Left lobe of liver (tissue), 2 donors: Measurements from ENCODE around the gene RPL12. TPM values are rescaled to one million over a fixed set of nuclear protein-coding genes. Genes with fewer than 3 reads are reported as not detected.
"Not testable (repeated sequence)": the region's sequence is repeated elsewhere in the genome, so short reads cannot be mapped to it uniquely, and the experiment has no call there.

Source experiments
- ATAC-seq: fragments of 200-7000 bp; cut with Tn5 transposase; one replicate; pipeline ENCODE4 v1.9.1; 2020; ENCODE audit warnings: mild to moderate bottlenecking, moderate library complexity
- DNase-seq: peaks from one replicate; pipeline ENCODE4 v3.0.0-alpha.2; 2020; ENCODE audit warnings: low spot score
- total RNA-seq: library from RNA; stranded (reverse); gene quantifications from one replicate; pipeline ENCODE4 v1.2.1, GENCODE V29; 2021
- donor health status: DM: no; HTN: no; CAD: no; lungs with moderate emphysema.
- donor health status: DM: no; HTN: yes; CAD: no.

Gene RPL12
- total RNA-seq, 1 donor from 2014 or later: 307 TPM

GRCh38 chr9:127470662-127471061 is 19.5 kb upstream of the RPL12 start:
- DNase-seq (no peak), ATAC-seq (no peak)

DNA sequence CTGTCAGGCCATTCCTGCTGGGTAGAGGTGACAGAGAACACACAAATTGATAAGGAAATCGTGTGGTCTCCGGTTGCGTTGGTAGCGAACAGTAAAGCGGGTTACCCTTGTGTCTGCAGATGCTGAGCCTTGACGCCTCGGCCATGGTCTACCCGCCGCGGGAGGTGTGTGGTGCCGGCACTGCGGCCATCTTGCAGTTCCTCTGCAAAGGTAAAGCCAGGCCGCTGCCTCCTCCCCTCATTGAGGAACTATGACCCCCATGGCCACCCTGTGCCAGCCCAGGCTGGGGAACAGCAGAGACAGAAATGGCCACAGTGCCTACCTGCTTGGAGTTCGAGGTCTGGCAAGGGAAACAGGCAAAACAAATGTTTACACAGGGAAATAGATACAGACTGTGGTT is 16.4 kb upstream of the RPL12 start:
- ATAC-seq: no peak
- no peak for DNase-seq

- DNase-seq, ATAC-seq: not testable (repeated sequence)
These were observed 15.3 kb upstream of the RPL12 start for GRCh38 chr9:127466407-127466917.

- no peak for DNase-seq
- ATAC-seq: no peak
These were observed 12.7 kb upstream of the RPL12 start for GRCh38 chr9:127463911-127464310.

- ATAC-seq: no peak
These were observed 12.2 kb upstream of the RPL12 start for GRCh38 chr9:127463382-127463781.

DNA sequence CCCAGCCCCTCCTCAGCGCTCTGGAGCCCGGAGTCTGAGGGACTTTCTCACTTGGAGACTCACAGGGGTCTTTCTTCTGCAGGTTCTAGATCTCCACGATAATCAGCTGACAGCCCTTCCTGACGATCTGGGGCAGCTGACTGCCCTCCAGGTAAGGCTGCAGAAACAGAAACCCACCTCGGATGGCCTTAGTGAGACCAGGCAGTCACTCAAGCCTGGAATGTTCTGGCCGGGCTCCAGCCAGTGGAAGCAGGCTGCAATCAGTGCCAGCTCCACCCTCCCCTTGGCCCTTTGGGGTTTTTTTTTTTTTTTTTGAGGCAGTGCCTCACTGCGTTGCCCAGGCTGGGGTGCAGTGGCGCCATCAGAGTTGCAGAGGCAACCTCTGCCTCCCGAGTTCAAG is 7.7 kb upstream of the RPL12 start:
- ATAC-seq: no peak
- DNase-seq: no peak

More at GRCh38 chr9:127463382-127463781, 12.2 kb upstream of the RPL12 start:
- no peak for DNase-seq

GRCh38 chr9:127457191-127457878 is 6.1 kb upstream of the RPL12 start:
- ATAC-seq: no peak
- no peak for DNase-seq

DNA sequence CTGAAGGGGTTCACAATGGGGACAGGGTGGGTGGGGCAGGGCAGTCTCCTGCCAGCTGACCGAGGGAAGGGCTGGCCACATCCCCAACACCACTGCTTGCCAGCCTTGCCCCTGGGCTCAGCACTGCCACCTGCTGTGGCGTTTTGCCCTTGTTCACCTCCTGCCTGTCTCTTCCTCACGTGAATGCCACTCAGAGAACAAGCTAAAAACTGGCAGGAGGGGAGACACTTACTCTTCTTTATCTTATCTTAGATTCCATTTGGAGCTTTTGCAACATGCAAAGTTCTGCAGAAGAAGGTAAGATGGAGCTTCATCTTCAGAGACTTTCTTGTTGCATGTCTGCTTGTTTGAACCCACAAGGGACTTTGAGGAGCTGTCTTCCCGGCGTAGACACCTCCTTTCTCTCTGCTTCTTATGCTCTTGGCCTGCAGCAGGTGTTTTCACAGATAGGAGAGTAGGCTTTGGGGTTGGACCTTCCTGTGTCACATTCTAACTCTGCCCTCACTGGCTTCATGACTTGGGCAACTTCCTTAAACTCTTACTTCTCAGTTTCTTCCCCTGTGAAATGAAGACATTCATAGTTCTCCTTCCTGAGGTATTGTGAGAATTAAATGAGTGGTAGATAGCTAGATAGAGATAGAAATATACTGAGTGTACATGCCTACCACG is 4.3 kb upstream of the RPL12 start:
- peak; percentile 69 for DNase-seq
- ATAC-seq: peak; percentile 50

DNA sequence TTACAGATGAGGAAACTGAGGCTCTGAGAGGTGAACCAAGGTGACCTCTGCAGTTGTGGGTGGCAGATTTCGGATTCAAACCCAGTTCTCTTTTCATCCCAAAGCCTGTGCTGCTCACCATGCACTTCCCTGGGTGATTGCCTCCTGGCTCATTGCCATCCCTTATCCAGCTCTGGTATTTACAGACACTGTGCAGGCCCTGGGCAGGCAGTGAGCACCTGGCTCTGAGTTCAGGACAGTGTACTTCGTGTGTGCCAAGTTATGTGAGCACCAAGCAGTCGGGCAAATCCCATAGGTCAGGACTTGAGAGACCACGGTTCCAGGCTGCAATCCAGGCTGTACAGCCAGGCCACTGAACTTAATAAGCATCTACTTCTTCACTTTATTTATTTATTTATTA is 1.5 kb upstream of the RPL12 start:
- DNase-seq: peak; percentile 96
- ATAC-seq: peak; percentile 60

- DNase-seq (peak; percentile 58), ATAC-seq (peak; percentile 32)
These were observed 851 bp upstream of the RPL12 start for GRCh38 chr9:127451858-127452656.

DNA sequence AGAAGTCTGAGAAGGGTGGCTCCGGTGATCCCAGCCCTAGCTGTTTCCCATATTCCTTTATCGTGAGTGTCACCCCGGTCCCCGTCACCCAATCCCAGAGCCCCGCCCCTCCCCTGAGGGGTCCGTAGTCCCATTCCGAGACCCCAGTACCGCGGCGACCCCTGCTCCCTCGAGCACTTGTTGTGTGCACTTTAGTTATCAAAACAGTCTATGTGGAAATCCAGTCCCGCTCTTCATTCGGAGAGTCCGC is 327 bp upstream of the RPL12 start:
- no peak for DNase-seq
- ATAC-seq: no peak

DNA sequence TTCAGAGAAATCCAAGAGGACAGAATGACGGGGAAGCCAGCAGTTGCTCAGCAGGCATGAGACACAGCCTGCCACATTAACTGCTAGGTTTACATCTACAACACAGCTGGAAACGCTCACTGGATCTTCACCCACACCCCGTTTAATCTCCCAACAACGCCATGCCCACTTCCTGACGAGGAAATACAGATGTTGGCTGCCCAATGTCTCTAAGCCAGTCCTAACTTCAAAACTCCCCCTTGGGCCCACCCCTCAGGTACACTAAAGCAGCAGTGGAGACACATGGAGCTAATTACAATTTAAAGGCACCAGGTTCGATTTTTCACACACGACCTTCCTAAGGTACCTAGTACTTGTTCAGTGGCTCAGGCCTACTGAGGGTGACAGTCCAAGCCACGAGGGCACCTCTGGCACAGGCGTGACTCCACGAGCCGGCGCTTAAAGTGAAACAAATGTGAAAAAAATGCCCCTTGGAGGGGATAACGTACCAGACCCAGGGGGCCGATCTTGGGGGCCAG is 904 bp downstream of the RPL12 start:
- peak; percentile 3 for ATAC-seq
- DNase-seq: no peak

- no peak for DNase-seq
- ATAC-seq: no peak
These were observed 1.8 kb downstream of the RPL12 start for GRCh38 chr9:127449332-127449966.

DNA sequence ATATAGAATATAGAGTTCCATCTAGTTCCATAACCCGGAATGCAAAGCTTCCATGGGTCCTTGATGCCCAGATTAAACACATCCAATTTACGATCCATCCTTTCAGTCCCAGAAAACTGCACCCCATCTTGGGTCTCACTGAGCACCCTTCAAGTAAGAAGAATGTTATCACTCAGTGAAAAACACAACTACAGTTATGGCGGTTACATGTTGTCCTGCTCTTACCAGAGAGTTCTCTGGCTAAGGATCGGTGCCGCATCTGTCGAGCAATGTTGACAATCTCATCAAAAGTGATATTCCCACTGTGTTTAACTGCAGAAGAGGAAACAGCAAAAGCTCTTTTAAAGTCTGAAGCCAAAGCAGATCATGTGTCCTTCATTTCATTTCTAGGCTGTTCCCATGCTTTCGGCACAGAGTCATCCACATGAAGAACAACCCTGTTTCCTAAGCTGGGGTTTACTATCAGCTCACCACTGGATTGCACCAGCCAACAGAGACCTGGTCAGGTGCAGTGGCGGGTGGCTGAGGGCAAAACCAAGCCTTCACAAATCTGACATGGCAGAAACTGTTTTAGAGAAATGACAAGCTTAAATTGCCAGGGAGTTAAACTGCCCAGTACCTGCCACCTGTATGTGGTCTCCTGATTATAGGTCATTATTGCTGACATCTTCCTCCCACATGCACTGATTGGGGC is 2.9 kb downstream of the RPL12 start:
- ATAC-seq (no peak), DNase-seq (no peak)

GRCh38 chr9:127447416-127448111 is 3.6 kb downstream of the RPL12 start:
- ATAC-seq (no peak), DNase-seq (no peak)

- DNase-seq (no peak), ATAC-seq (no peak)
These were observed 4.3 kb downstream of the RPL12 start for GRCh38 chr9:127446713-127447415.

GRCh38 chr9:127445851-127446712 is 5.1 kb downstream of the RPL12 start:
- ATAC-seq (no peak), DNase-seq (no peak)
